ENCODE data around the gene SDK1. TPM values are rescaled to one million over a fixed set of nuclear protein-coding genes. Genes with fewer than 3 reads are reported as not detected.

SDK1 gene
- total RNA-seq, 4 donors from 2014 or later, result 3.7 to 80.9 (median 13.1) TPM

GRCh38 chr7:3309956-3310355, 8.9 kb downstream of the SDK1 start:
- H3K4me3 ChIP-seq, result no peak overlapping the region
- TF ChIP-seq POLR2A (IDR thresholded peaks at IDR 0.05) (no peak), CTCF (IDR thresholded peaks at IDR 0.05) (no peak)

GRCh38 chr7:3310884-3311283, 9.8 kb downstream of the SDK1 start:
- H3K9me3 ChIP-seq, result no peaks in the 10 kb centered on the region
- H3K27me3 ChIP-seq, result no peaks in the 10 kb centered on the region
- DNase-seq, result no peak
- H3K4me1 ChIP-seq, result no peaks in the 10 kb centered on the region
- no peaks in the 10 kb centered on the region for H3K36me3 ChIP-seq
- TF ChIP-seq POLR2A (IDR thresholded peaks at IDR 0.05) (no peak), CTCF (IDR thresholded peaks at IDR 0.05) (no peak)
- H3K4me3 ChIP-seq, result no peak overlapping the region
- H3K27ac ChIP-seq, result no peak overlapping the region

More at GRCh38 chr7:3309956-3310355, 8.9 kb downstream of the SDK1 start:
- no peak for DNase-seq
- no peaks in the 10 kb centered on the region for H3K36me3 ChIP-seq
- H3K27me3 ChIP-seq, result no peaks in the 10 kb centered on the region
- no peaks in the 10 kb centered on the region for H3K4me1 ChIP-seq
- no peak overlapping the region for H3K27ac ChIP-seq
- no peaks in the 10 kb centered on the region for H3K9me3 ChIP-seq

GRCh38 chr7:3312583-3312982, 11.5 kb downstream of the SDK1 start:
- H3K9me3 ChIP-seq, result no peaks in the 10 kb centered on the region
- no peaks in the 10 kb centered on the region for H3K27me3 ChIP-seq
- no peak overlapping the region for H3K27ac ChIP-seq
- TF ChIP-seq CTCF (IDR thresholded peaks at IDR 0.05) (no peak), POLR2A (IDR thresholded peaks at IDR 0.05) (no peak)
- no peaks in the 10 kb centered on the region for H3K36me3 ChIP-seq
- H3K4me1 ChIP-seq, result no peaks in the 10 kb centered on the region
- no peak overlapping the region for H3K4me3 ChIP-seq
- DNase-seq, result no peak

DNA sequence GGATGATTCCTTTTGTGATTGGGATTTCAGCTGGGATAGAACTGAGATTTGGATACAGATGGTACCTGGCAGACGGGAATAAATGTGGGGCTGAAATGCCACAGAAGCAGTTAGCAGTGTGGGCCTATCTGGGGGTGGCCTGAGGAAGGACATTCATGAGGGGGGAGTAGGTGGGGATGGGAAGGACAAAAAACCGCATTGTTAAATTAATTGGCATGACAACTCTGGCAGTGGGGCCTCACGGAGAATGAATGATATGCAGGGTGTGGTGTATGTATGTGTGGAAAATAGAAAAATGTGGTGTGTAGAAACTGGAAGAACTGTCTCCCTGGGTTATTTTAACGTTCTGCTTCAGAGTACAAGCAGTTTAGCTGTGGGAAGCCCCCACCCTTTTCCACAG, 17.8 kb downstream of the SDK1 start:
- Histone ChIP-seq H3K27ac (no peak overlapping the region), H3K36me3 (no peaks in the 10 kb centered on the region), H3K4me3 (no peak overlapping the region), H3K4me1 (no peaks in the 10 kb centered on the region), H3K27me3 (no peaks in the 10 kb centered on the region), H3K9me3 (no peaks in the 10 kb centered on the region)
- no peak for TF ChIP-seq POLR2A (IDR thresholded peaks at IDR 0.05)
- TF ChIP-seq CTCF (IDR thresholded peaks at IDR 0.05), result no peak
- DNase-seq, result no peak

- Histone ChIP-seq H3K9me3 (no peaks in the 10 kb centered on the region), H3K36me3 (no peaks in the 10 kb centered on the region)
- TF ChIP-seq CTCF (IDR thresholded peaks at IDR 0.05) (no peak), POLR2A (IDR thresholded peaks at IDR 0.05) (no peak)
Observed at GRCh38 chr7:3321206-3321605, 20.2 kb downstream of the SDK1 start.

DNA sequence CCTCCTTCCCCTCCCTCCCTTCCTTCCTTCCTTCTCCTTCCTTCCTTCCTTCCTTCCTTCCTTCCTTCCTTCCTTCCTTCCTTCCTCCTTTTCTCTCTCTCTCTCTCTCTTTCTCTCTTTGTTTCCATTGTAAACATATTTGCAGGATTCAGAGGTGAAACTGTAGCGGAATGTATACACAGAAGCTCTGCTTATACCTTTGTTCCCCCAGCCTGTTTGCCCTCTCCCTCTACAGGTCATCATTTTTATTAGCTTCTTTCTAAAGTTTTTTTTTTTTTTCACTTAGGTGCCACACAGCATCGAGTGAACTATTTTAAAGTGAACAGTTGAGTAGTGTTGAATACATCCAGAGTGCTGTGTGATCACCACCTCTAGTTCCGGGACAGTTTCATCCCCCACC, 20.7 kb downstream of the SDK1 start:
- Histone ChIP-seq H3K4me1 (no peaks in the 10 kb centered on the region), H3K4me3 (no peak overlapping the region), H3K36me3 (no peaks in the 10 kb centered on the region), H3K9me3 (no peaks in the 10 kb centered on the region), H3K27me3 (no peaks in the 10 kb centered on the region), H3K27ac (no peak overlapping the region)
- no peak for TF ChIP-seq POLR2A (IDR thresholded peaks at IDR 0.05)
- no peak for TF ChIP-seq CTCF (IDR thresholded peaks at IDR 0.05)
- no peak for DNase-seq

More at GRCh38 chr7:3321206-3321605, 20.2 kb downstream of the SDK1 start:
- Histone ChIP-seq H3K27me3 (no peaks in the 10 kb centered on the region), H3K27ac (no peak overlapping the region), H3K4me3 (no peak overlapping the region), H3K4me1 (no peaks in the 10 kb centered on the region)
- DNase-seq, result no peak
